IMR-90 (cell line): ENCODE results near the gene ZNF362. TPM values are rescaled to one million over a fixed set of nuclear protein-coding genes. Genes with fewer than 3 reads are reported as not detected.
A peak's percentile ranks its signal among the peaks of the same experiment; 100 is the strongest.

ENCODE experiments used
- ATAC-seq: fragments of 200-7000 bp; cut with Tn5 transposase; 2 replicates; pipeline ENCODE4 v1.9.1; 2020; ENCODE audit warnings: low read depth, mild to moderate bottlenecking, moderate library complexity
- BruUV-seq: library from RNA; stranded (reverse); fragments of 400-500 nt; replicated peaks from 2 replicates; lab custom pipeline; 2021; lab: Mats Ljungman, UMichigan
- CTCF ChIA-PET: fragments of 300-600 bp; formaldehyde crosslinking; extraction: SDS; loops from one replicate; lab custom pipeline; 2021; ENCODE audit warnings: antibody characterized with exemption; lab: Yijun Ruan, JAX
- POLR2A ChIA-PET: fragments of 300-600 bp; sonication (Branson Sonifier 250); formaldehyde crosslinking; loops from one replicate; lab custom pipeline; 2022; ENCODE audit warnings: antibody characterized with exemption; ENCODE audit not compliant: unreplicated experiment; lab: Charles Lee
- DNase-seq: peaks from one replicate; pipeline ENCODE4 v3.0.0; 2013
- H2AFZ ChIP-seq: replicated peaks from 2 replicates; pipeline ENCODE3; 2013; ENCODE audit warnings: low read length, mild to moderate bottlenecking; ENCODE audit not compliant: poor library complexity
- H2AK5ac ChIP-seq: 2 replicates; pipeline ENCODE4 v1.6.1; 2013; ENCODE audit warnings: low read depth, low read length, inconsistent platforms
- H2AK9ac ChIP-seq: replicated peaks from 2 replicates; pipeline ENCODE3; 2013; ENCODE audit warnings: mild to moderate bottlenecking, low read depth, low read length, moderate library complexity; ENCODE audit not compliant: poor library complexity
- H2BK120ac ChIP-seq: 2 replicates; pipeline ENCODE4 v1.6.1; 2013; ENCODE audit warnings: low read depth, low read length, inconsistent platforms
- H2BK15ac ChIP-seq: 3 replicates; pipeline ENCODE4 v1.6.1; 2013; ENCODE audit warnings: low read depth, low read length, inconsistent platforms
- H2BK20ac ChIP-seq: 2 replicates; pipeline ENCODE4 v1.6.1; 2013; ENCODE audit warnings: low read depth, mild to moderate bottlenecking, inconsistent platforms, low read length, moderate library complexity
- H2BK5ac ChIP-seq: 2 replicates; pipeline ENCODE4 v1.6.1; 2013; ENCODE audit warnings: mild to moderate bottlenecking, low read depth, low read length, inconsistent platforms; ENCODE audit not compliant: poor library complexity, severe bottlenecking
- H3K14ac ChIP-seq: replicated peaks from 2 replicates; pipeline ENCODE4 v1.6.1; 2013; ENCODE audit warnings: low read depth, low read length, inconsistent platforms
- H3K18ac ChIP-seq: 2 replicates; pipeline ENCODE4 v1.6.1; 2013; ENCODE audit warnings: low read depth, low read length, control low read depth
- H3K23ac ChIP-seq: 2 replicates; pipeline ENCODE4 v1.6.1; 2013; ENCODE audit warnings: low read depth, low read length, inconsistent platforms
- H3K27ac ChIP-seq: 2 replicates; pipeline ENCODE4 v1.5.1; 2013; ENCODE audit warnings: mild to moderate bottlenecking, control low read depth, low read length; ENCODE audit not compliant: insufficient read depth
- H3K27me3 ChIP-seq: 2 replicates; pipeline ENCODE4 v1.6.1; 2013; ENCODE audit warnings: low read length; ENCODE audit not compliant: control insufficient read depth, insufficient read depth
- H3K36me3 ChIP-seq: 2 replicates; pipeline ENCODE4 v1.6.1; 2013; ENCODE audit warnings: low read length, mixed read lengths; ENCODE audit not compliant: control insufficient read depth, insufficient read depth
- H3K4ac ChIP-seq: 2 replicates; pipeline ENCODE4 v1.6.1; 2013; ENCODE audit warnings: low read depth, low read length, inconsistent platforms
- H3K4me1 ChIP-seq: 2 replicates; pipeline ENCODE4 v1.6.1; 2013; ENCODE audit warnings: low read length, mixed read lengths; ENCODE audit not compliant: control insufficient read depth, insufficient read depth
- H3K4me2 ChIP-seq: 2 replicates; pipeline ENCODE4 v1.6.1; 2013; ENCODE audit warnings: low read depth, mild to moderate bottlenecking, control low read depth, low read length, moderate library complexity
- H3K4me3 ChIP-seq: 2 replicates; pipeline ENCODE4 v1.5.1; 2013; ENCODE audit warnings: low read depth, mild to moderate bottlenecking, control low read depth, low read length, moderate library complexity; ENCODE audit not compliant: insufficient read depth
- H3K56ac ChIP-seq: 2 replicates; pipeline ENCODE4 v1.6.1; 2013; ENCODE audit warnings: low read length, inconsistent platforms; ENCODE audit not compliant: insufficient read depth; ENCODE audit errors: extremely low read depth
- H3K79me1 ChIP-seq, 2 experiments: 2 replicates each; pipeline ENCODE4 v1.6.1; 2013; ENCODE audit warnings: low read length in 2 of 2, inconsistent platforms in 1 of 2, low read depth in 1 of 2
- H3K9ac ChIP-seq: 2 replicates; pipeline ENCODE4 v1.6.1; 2013; ENCODE audit warnings: low read depth, low read length, control low read depth
- H3K9me1 ChIP-seq: 2 replicates; pipeline ENCODE4 v1.6.1; 2013; ENCODE audit warnings: low read length, inconsistent platforms; ENCODE audit not compliant: insufficient read depth
- H3K9me3 ChIP-seq: 2 replicates; pipeline ENCODE4 v1.6.1; 2013; ENCODE audit warnings: low read length; ENCODE audit not compliant: control insufficient read depth, insufficient read depth
- H4K20me1 ChIP-seq: 2 replicates; pipeline ENCODE4 v1.6.1; 2013; ENCODE audit warnings: low read length, inconsistent platforms; ENCODE audit not compliant: insufficient read depth
- H4K5ac ChIP-seq: 2 replicates; pipeline ENCODE4 v1.6.1; 2013; ENCODE audit warnings: mild to moderate bottlenecking, low read depth, low read length, control low read depth
- H4K8ac ChIP-seq, 2 experiments: 2 replicates each; pipeline ENCODE4 v1.6.1; 2013; ENCODE audit warnings: low read depth in 2 of 2, low read length in 2 of 2, control low read depth in 1 of 2, inconsistent platforms in 1 of 2
- H4K91ac ChIP-seq: 2 replicates; pipeline ENCODE4 v1.6.1; 2013; ENCODE audit warnings: low read depth, low read length, inconsistent platforms; ENCODE audit not compliant: insufficient read depth
- FOS ChIP-seq: fragments of 150-350 bp; IDR thresholded peaks from 2 replicates; pipeline ENCODE4 v1.6.1; 2016; ENCODE audit warnings: low read depth, low read length
- MAZ ChIP-seq: IDR thresholded peaks from 2 replicates; pipeline ENCODE4 v1.6.1; 2012; ENCODE audit warnings: low read depth, mild to moderate bottlenecking, low read length, improper control_type of control experiment, moderate library complexity, borderline replicate concordance
- MXI1 ChIP-seq: IDR thresholded peaks from 2 replicates; pipeline ENCODE4 v1.6.1; 2012; ENCODE audit warnings: low read depth, mild to moderate bottlenecking, low read length, moderate library complexity, borderline replicate concordance
- RAD21 ChIP-seq: IDR thresholded peaks from 2 replicates; pipeline ENCODE4 v1.6.1; 2012; ENCODE audit warnings: low read length, improper control_type of control experiment
- RFX5 ChIP-seq: IDR thresholded peaks from 2 replicates; pipeline ENCODE4 v1.8.0; 2012; ENCODE audit warnings: low read depth, mild to moderate bottlenecking, low read length, moderate library complexity
- WGBS, 2 experiments: methylation state at CpG; one replicate each; pipeline versions ENCODE4 v1.1.5 to v1.1.7; 2013; ENCODE audit warnings: missing lambda C conversion rate in 2 of 2; ENCODE audit not compliant: insufficient read length in 1 of 2; ENCODE audit errors: extremely low coverage in 2 of 2; 5-methylcytosine and 5-hydroxymethylcytosine counted together
- dilution Hi-C: fragments of 300-500 bp; cut with HindIII; formaldehyde crosslinking; loops from one replicate; pipeline ENCODE4 v1.14.3; 2018; ENCODE audit warnings: low sequenced_read_pairs; ENCODE audit not compliant: unreplicated experiment
- in situ Hi-C: fragments of 300-500 bp; cut with MboI; formaldehyde crosslinking; loops from 3 replicates; pipeline ENCODE4 v1.14.3; 2019; ENCODE audit warnings: low sequenced_read_pairs, inconsistent platforms, mixed read lengths
- intact Hi-C: fragments of 100-400 bp; cut with micrococcal nuclease; formaldehyde crosslinking; loops from 2 replicates; pipeline ENCODE4 v1.10.0; 2022
- polyA plus RNA-seq, 3 experiments: library from polyadenylated mRNA; depleted of rRNA; stranded (reverse); fragments of >200 nt; gene quantifications; 2 replicates each; pipeline ENCODE4 v1.2.3, GENCODE V29; 2012; ENCODE audit warnings: low replicate concordance in 1 of 3
- total RNA-seq: library from RNA; depleted of rRNA; stranded (reverse); fragments of >200 nt; gene quantifications from 2 replicates; pipeline ENCODE4 v1.2.3, GENCODE V29; 2012
- TF ChIP-seq, protein P1 (sequence below): conservative IDR thresholded peaks from 2 replicates; pipeline ENCODE4 v1.5.1; 2012; ENCODE audit warnings: mild to moderate bottlenecking, low read depth, low read length, improper control_type of control experiment

Gene ZNF362
- total and polyA plus RNA-seq, 2 of the 4 experiments (the other 2 are of a cell fraction): 5.7 to 12.9 TPM

DNA sequence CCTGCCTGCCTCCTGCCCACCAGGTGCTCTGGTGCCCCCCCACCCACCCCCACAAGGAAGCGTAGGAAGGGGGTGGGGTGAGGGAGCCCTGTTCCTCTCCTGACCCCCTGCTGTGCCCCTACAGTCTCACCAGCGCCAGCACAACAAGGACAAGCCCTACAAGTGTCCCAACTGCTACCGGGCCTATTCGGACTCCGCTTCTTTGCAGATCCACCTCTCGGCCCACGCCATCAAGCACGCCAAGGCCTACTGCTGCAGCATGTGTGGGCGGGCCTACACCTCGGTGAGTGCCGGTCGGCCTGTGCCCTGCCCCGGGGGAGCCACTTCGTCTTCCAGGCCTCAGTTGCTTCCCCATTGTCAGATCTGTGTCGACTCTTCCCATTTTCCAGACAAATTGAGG is 38.7 kb downstream of the ZNF362 start:
- DNase-seq: no peak
- no peak overlapping the region for H2BK20ac ChIP-seq
- peak overlapping the region; percentile 87 for H2AK9ac ChIP-seq
- no peak for ATAC-seq
- H3K56ac ChIP-seq: no peak overlapping the region
- no peak overlapping the region for H4K8ac ChIP-seq
- H2BK120ac ChIP-seq: no peak overlapping the region
- H4K91ac ChIP-seq: no peak overlapping the region
- ChIA-PET CTCF (interaction anchor here (0.6 to 2.2 kb wide), 16 partner anchors 10 to 1447 kb away, joined by 3 to 26 read pairs (median 4); no protein-coding TSS in a partner anchor), POLR2A (no interaction called here)
- WGBS, 2 experiments: 96% methylated on average over 7 of the region's 15 CpGs; no CpG with 5 or more reads in 1 of the 2 experiments
- no peak overlapping the region for H3K4me3 ChIP-seq
- H3K79me1 ChIP-seq: peaks cover 0 to 30% of the 10 kb centered on the region in 2 experiments; a peak in 2 of 4 replicates
- BruUV-seq: no TSS peak
- no peaks in the 10 kb centered on the region for H3K4me1 ChIP-seq
- no peak overlapping the region for H3K18ac ChIP-seq
- H2BK5ac ChIP-seq: no peak overlapping the region
- H4K20me1 ChIP-seq: peaks cover 10% of the 10 kb centered on the region; the same call in 1 of the 2 replicates
- peaks cover 31% of the 10 kb centered on the region for H3K36me3 ChIP-seq
- H2AK5ac ChIP-seq: no peak overlapping the region
- intact Hi-C loops (loop anchor here (1.0 to 5.0 kb wide), 6 partner anchors 52 to 318 kb away; no protein-coding TSS in a partner anchor), in situ Hi-C loops (loop anchor here (5.0 to 10.0 kb wide), 3 partner anchors 72 to 320 kb away; no protein-coding TSS in a partner anchor), dilution Hi-C loops (no loop called here)
- H3K4ac ChIP-seq: no peak overlapping the region
- H3K14ac ChIP-seq: no peak overlapping the region
- H3K27ac ChIP-seq: no peak overlapping the region
- H2AFZ ChIP-seq: no peak overlapping the region
- no peaks in the 10 kb centered on the region for H3K27me3 ChIP-seq
- H3K9ac ChIP-seq: no peak overlapping the region
- TF ChIP-seq MXI1 (no peak), RFX5 (no peak), MAZ (no peak), FOS (no peak), RAD21 (no peak)
- TF ChIP-seq, protein P1, sequence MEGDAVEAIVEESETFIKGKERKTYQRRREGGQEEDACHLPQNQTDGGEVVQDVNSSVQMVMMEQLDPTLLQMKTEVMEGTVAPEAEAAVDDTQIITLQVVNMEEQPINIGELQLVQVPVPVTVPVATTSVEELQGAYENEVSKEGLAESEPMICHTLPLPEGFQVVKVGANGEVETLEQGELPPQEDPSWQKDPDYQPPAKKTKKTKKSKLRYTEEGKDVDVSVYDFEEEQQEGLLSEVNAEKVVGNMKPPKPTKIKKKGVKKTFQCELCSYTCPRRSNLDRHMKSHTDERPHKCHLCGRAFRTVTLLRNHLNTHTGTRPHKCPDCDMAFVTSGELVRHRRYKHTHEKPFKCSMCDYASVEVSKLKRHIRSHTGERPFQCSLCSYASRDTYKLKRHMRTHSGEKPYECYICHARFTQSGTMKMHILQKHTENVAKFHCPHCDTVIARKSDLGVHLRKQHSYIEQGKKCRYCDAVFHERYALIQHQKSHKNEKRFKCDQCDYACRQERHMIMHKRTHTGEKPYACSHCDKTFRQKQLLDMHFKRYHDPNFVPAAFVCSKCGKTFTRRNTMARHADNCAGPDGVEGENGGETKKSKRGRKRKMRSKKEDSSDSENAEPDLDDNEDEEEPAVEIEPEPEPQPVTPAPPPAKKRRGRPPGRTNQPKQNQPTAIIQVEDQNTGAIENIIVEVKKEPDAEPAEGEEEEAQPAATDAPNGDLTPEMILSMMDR: no peak
- H3K9me3 ChIP-seq: no peaks in the 10 kb centered on the region
- peaks cover 4% of the 10 kb centered on the region; the same call in 1 of the 2 replicates for H3K9me1 ChIP-seq
- no peak overlapping the region for H4K5ac ChIP-seq
- no peak overlapping the region for H2BK15ac ChIP-seq
- no peak overlapping the region for H3K23ac ChIP-seq
- no peak overlapping the region for H3K4me2 ChIP-seq
